ENCODE results near the gene CPEB3.

DNA sequence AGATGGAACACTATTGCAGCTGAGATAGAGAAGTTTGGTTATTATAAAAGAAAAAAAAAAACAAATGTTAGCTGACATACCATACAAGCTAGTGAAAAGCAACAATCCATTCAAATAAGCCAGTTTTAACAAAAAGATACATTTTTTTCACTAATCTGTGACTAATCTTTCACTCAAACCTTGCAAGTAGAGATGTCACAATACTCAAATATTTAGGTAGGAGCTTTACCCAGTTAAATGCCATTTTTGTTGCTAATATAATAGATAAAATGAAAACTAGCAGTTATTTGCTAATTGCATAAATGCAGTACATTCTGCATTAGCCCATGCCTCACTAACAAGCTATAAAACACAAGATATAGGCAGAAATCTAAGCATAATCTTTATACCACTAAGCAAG lies 243.7 kb downstream of the CPEB3 start:
- TF ChIP-seq CTCF (IDR thresholded peaks at IDR 0.05 in 8 of 11, conservative IDR thresholded peaks at IDR 0.05 in 3 of 11) (no peak), POLR2A (IDR thresholded peaks at IDR 0.05) (no peak), POLR2AphosphoS5 (IDR thresholded peaks at IDR 0.05) (no peak)
